SK-N-SH (cell line): ENCODE data around the gene ELOVL3. TPM values are rescaled to one million over a fixed set of nuclear protein-coding genes. Genes with fewer than 3 reads are reported as not detected.
A peak's percentile ranks its signal among the peaks of the same experiment; 100 is the strongest.

Experiments
- CTCF ChIA-PET: fragments of 300-600, 350-600 bp; formaldehyde crosslinking; extraction: SDS; loops from one replicate; lab custom pipeline; 2021; lab: Yijun Ruan, JAX
- POLR2A ChIA-PET: fragments of 350-600 bp; sonication (Branson Sonifier 250); formaldehyde crosslinking; extraction: SDS; loops from one replicate; lab custom pipeline; 2020; ENCODE audit warnings: antibody characterized with exemption, inconsistent platforms; lab: Yijun Ruan, JAX
- DNase-seq: peaks from one replicate; pipeline ENCODE4 v3.0.0; 2012
- H2AFZ ChIP-seq: fragments of 200-600 bp; sonication (generic); 2 replicates; pipeline ENCODE4 v1.8.1; 2016; ENCODE audit warnings: antibody characterized with exemption, mild to moderate bottlenecking, low read depth
- H3F3A ChIP-seq: fragments of 200-600 bp; sonication (generic); replicated peaks from 2 replicates; pipeline ENCODE3; 2016; ENCODE audit warnings: antibody characterized with exemption, mild to moderate bottlenecking; ENCODE audit not compliant: insufficient read depth
- H3K27ac ChIP-seq, 2 experiments: fragments of 200-500 bp in 1 of 2; fragments of 200-600 bp in 1 of 2; sonication (Bioruptor generic) in 1 of 2; sonication (generic), shearing (Covaris generic) in 1 of 2; 2 replicates each; pipeline versions ENCODE4 v1.5.1 to v1.6.1; 2014 to 2016; ENCODE audit warnings: low read depth in 2 of 2, inconsistent platforms in 1 of 2, low read length in 1 of 2, mild to moderate bottlenecking in 1 of 2, mixed read lengths in 1 of 2
- H3K27me3 ChIP-seq: fragments of 200-600 bp; sonication (generic), shearing (Covaris generic); 2 replicates; pipeline ENCODE4 v1.6.1; 2016; ENCODE audit warnings: mixed run types; ENCODE audit not compliant: insufficient read depth
- H3K36me3 ChIP-seq, 2 experiments: fragments of 200-500 bp in 1 of 2; fragments of 200-600 bp in 1 of 2; sonication (Bioruptor generic) in 1 of 2; sonication (generic) in 1 of 2; replicated peaks in 1 of 2; 2 replicates each; pipeline versions ENCODE3 to v1.5.1; 2014 to 2016; ENCODE audit warnings: low read length in 1 of 2, mild to moderate bottlenecking in 1 of 2; ENCODE audit not compliant: insufficient read depth in 2 of 2, control insufficient read depth in 1 of 2
- H3K4me1 ChIP-seq, 2 experiments: fragments of 200-500 bp in 1 of 2; fragments of 200-600 bp in 1 of 2; sonication (Bioruptor generic) in 1 of 2; sonication (generic), shearing (Covaris generic) in 1 of 2; 2 replicates each; pipeline versions ENCODE4 v1.5.1 to v1.6.1; 2014 to 2016; ENCODE audit warnings: low read depth in 1 of 2, low read length in 1 of 2, mixed run types in 1 of 2; ENCODE audit not compliant: insufficient read depth in 2 of 2, control insufficient read depth in 1 of 2
- H3K4me2 ChIP-seq: fragments of 200-600 bp; sonication (generic), shearing (Covaris generic); 2 replicates; pipeline ENCODE4 v1.6.1; 2017; ENCODE audit warnings: mixed run types
- H3K4me3 ChIP-seq, 2 experiments: fragments of 200-500 bp in 1 of 2; fragments of 200-600 bp in 1 of 2; sonication (Bioruptor generic) in 1 of 2; sonication (generic), shearing (Covaris generic) in 1 of 2; 2 replicates each; pipeline versions ENCODE4 v1.5.1 to v1.8.1; 2014 to 2016; ENCODE audit warnings: low read depth in 2 of 2, inconsistent platforms in 1 of 2, low read length in 1 of 2, mild to moderate bottlenecking in 1 of 2, mixed read lengths in 1 of 2, moderate library complexity in 1 of 2
- H3K79me2 ChIP-seq: fragments of 200-600 bp; sonication (generic); 2 replicates; pipeline ENCODE4 v1.8.1; 2017; ENCODE audit warnings: mild to moderate bottlenecking; ENCODE audit not compliant: insufficient read depth
- H3K9ac ChIP-seq: fragments of 200-600 bp; sonication (generic); 2 replicates; pipeline ENCODE4 v1.6.1; 2017; ENCODE audit warnings: mixed run types
- H3K9me2 ChIP-seq: fragments of 200-600 bp; sonication (generic); 2 replicates; pipeline ENCODE4 v1.6.1; 2017; ENCODE audit warnings: mixed run types
- H3K9me3 ChIP-seq: fragments of 200-600 bp; sonication (generic); 2 replicates; pipeline ENCODE4 v1.6.1; 2017; ENCODE audit warnings: mixed run types, mild to moderate bottlenecking, moderate library complexity
- H4K20me1 ChIP-seq: fragments of 200-600 bp; sonication (generic); 2 replicates; pipeline ENCODE4 v1.6.1; 2017; ENCODE audit warnings: mild to moderate bottlenecking, mixed run types; ENCODE audit not compliant: insufficient read depth
- CHD2 ChIP-seq: fragments of 150-350 bp; IDR thresholded peaks from 2 replicates; pipeline ENCODE4 v1.6.1; 2018; ENCODE audit warnings: low read length; ENCODE audit not compliant: partially characterized antibody
- ELF1 ChIP-seq: IDR thresholded peaks from 2 replicates; pipeline ENCODE4 v1.4.0; 2012
- EP300 ChIP-seq, 2 experiments: IDR thresholded peaks; 2 replicates each; pipeline versions ENCODE4 v1.4.0 to v1.6.1; 2012; ENCODE audit warnings: borderline replicate concordance in 1 of 2, low read depth in 1 of 2, low read length in 1 of 2
- FOSL2 ChIP-seq: IDR thresholded peaks from 2 replicates; pipeline ENCODE4 v1.4.0; 2012; ENCODE audit warnings: low read depth, mild to moderate bottlenecking, moderate library complexity, borderline replicate concordance
- FOXM1 ChIP-seq: IDR thresholded peaks from 2 replicates; pipeline ENCODE4 v1.4.0; 2012; ENCODE audit warnings: low read depth, mild to moderate bottlenecking
- GATA2 ChIP-seq: sonication (generic); formaldehyde crosslinking; IDR thresholded peaks from 2 replicates; pipeline ENCODE4 v1.5.0; 2020; ENCODE audit warnings: mild to moderate bottlenecking, missing genetic modification reagents
- MXI1 ChIP-seq: IDR thresholded peaks from 2 replicates; pipeline ENCODE4 v1.6.1; 2012; ENCODE audit warnings: mild to moderate bottlenecking, low read depth, low read length, improper control_type of control experiment
- NFIC ChIP-seq: IDR thresholded peaks from 2 replicates; pipeline ENCODE4 v1.4.0; 2012; ENCODE audit warnings: borderline replicate concordance
- POLR2AphosphoS5 ChIP-seq: IDR thresholded peaks from 2 replicates; pipeline ENCODE4 v1.6.1; 2012; ENCODE audit warnings: low read depth, low read length
- RAD21 ChIP-seq: IDR thresholded peaks from 2 replicates; pipeline ENCODE4 v1.6.1; 2012; ENCODE audit warnings: mild to moderate bottlenecking, low read length
- RXRA ChIP-seq: IDR thresholded peaks from 2 replicates; pipeline ENCODE4 v1.4.0; 2012; ENCODE audit warnings: low read depth, mild to moderate bottlenecking, borderline replicate concordance
- SIN3A ChIP-seq: IDR thresholded peaks from 2 replicates; pipeline ENCODE4 v1.6.1; 2012; ENCODE audit warnings: low read depth, mild to moderate bottlenecking, low read length, moderate library complexity, borderline replicate concordance
- SMC3 ChIP-seq: IDR thresholded peaks from 2 replicates; pipeline ENCODE4 v1.6.1; 2012; ENCODE audit warnings: low read depth, low read length, improper control_type of control experiment
- TAF1 ChIP-seq: IDR thresholded peaks from 2 replicates; pipeline ENCODE4 v1.6.1; 2012; ENCODE audit warnings: low read depth, mild to moderate bottlenecking, low read length, moderate library complexity, borderline replicate concordance
- TEAD4 ChIP-seq: IDR thresholded peaks from 2 replicates; pipeline ENCODE4 v1.4.0; 2012; ENCODE audit warnings: mild to moderate bottlenecking, borderline replicate concordance; ENCODE audit not compliant: insufficient read depth
- YY1 ChIP-seq: IDR thresholded peaks from 2 replicates; pipeline ENCODE4 v1.4.0; 2012; ENCODE audit warnings: low read depth, mild to moderate bottlenecking
- WGBS: methylation state at CpG from one replicate; pipeline ENCODE4 v1.1.6; 2017; ENCODE audit warnings: low lambda C conversion rate; 5-methylcytosine and 5-hydroxymethylcytosine counted together
- polyA plus RNA-seq, 3 experiments: library from polyadenylated mRNA; depleted of rRNA; stranded (reverse); fragments of >200 nt; gene quantifications; 2 replicates each; pipeline ENCODE4 v1.2.3, GENCODE V29; 2012
- TF ChIP-seq, protein P1 (sequence below): IDR thresholded peaks from 2 replicates; pipeline ENCODE4; 2012
- TF ChIP-seq, protein P2 (sequence below): IDR thresholded peaks from 2 replicates; pipeline ENCODE4 v1.4.0; 2012; ENCODE audit warnings: low read depth, borderline replicate concordance
- TF ChIP-seq, protein P3 (sequence below): fragments of 150-350 bp; IDR thresholded peaks from 2 replicates; pipeline ENCODE4 v1.6.1; 2017; ENCODE audit warnings: antibody characterized with exemption, low read length, low read depth, borderline replicate concordance
- TF ChIP-seq, protein P4 (sequence below): fragments of 150-350 bp; IDR thresholded peaks from 2 replicates; pipeline ENCODE4 v1.6.1; 2016; ENCODE audit warnings: mild to moderate bottlenecking, low read depth, low read length
- TF ChIP-seq, protein P5 (sequence below): IDR thresholded peaks from 2 replicates; pipeline ENCODE4 v1.6.1; 2012; ENCODE audit warnings: mild to moderate bottlenecking, low read depth, low read length, moderate library complexity
- TF ChIP-seq, protein P6 (sequence below): IDR thresholded peaks from 2 replicates; pipeline ENCODE4 v1.4.0; 2012; ENCODE audit warnings: low read depth

Gene ELOVL3
- polyA plus RNA-seq, 1 of the 3 experiments (the other 2 are of a cell fraction) = 0.25 TPM

DNA sequence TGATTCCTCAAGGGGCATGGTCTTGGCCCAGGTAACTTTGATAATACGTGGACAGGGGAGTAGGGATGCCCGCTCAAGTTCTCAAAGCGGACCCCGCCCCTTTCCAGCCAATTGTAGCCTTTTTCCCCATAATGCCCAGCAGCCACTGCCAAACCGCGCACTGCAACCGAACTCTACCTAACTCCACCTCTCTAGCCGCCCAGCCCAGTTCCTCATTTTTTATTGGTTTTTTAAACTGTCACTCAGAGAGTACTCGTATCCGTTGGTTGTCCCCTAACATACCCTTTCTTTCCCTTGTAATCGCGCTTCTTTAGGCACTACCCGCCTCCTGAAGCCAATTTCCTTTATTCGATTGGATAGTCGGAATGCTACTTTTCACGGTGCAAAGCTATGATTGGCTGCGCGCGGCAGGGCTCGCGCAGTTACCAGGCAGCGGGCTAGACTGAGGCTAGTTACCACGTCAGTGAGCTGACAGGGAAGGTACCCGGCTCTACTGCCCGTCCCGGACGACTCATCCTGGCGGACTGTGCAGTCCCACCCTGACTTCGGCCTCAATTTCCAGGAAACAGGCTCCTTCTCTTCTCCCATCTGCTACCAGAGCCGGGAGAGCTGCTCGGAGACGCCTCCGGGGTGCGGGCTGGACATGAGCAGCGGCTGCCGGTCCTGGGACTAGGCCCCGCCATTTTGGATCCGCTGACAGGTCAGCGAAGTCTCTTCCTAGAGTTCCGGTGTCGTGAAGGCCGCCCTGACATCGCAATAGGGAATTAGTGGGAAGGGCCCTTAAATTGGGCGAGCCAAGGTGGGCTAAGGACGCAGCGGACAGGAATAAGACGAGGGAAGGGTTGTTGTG, 19.2 kb downstream of the ELOVL3 start, which contains the start of gene GBF1 (continued):
- TF ChIP-seq, protein P1, sequence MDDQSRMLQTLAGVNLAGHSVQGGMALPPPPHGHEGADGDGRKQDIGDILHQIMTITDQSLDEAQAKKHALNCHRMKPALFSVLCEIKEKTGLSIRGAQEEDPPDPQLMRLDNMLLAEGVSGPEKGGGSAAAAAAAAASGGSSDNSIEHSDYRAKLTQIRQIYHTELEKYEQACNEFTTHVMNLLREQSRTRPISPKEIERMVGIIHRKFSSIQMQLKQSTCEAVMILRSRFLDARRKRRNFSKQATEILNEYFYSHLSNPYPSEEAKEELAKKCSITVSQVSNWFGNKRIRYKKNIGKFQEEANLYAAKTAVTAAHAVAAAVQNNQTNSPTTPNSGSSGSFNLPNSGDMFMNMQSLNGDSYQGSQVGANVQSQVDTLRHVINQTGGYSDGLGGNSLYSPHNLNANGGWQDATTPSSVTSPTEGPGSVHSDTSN = peak; percentile 99
- TF ChIP-seq ELF1 (no peak), NFIC (no peak), MXI1 (peak; percentile 91), GATA2 (CRISPR knock-in tag) (no peak), RAD21 (no peak), SMC3 (no peak), TAF1 (peak; percentile 19; the same call in 1 of the 2 replicates), EP300 (IDR thresholded peaks at IDR 0.05; ENCODE audit: borderline replicate concordance in 1 of 2, low read depth in 1 of 2, low read length in 1 of 2) (peak in 1 of 2 experiments; percentile 73; a peak in 1 of 4 replicates), POLR2AphosphoS5 (peak; percentile 74)
- TF ChIP-seq, protein P2, sequence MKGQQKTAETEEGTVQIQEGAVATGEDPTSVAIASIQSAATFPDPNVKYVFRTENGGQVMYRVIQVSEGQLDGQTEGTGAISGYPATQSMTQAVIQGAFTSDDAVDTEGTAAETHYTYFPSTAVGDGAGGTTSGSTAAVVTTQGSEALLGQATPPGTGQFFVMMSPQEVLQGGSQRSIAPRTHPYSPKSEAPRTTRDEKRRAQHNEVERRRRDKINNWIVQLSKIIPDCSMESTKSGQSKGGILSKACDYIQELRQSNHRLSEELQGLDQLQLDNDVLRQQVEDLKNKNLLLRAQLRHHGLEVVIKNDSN = no peak

DNA sequence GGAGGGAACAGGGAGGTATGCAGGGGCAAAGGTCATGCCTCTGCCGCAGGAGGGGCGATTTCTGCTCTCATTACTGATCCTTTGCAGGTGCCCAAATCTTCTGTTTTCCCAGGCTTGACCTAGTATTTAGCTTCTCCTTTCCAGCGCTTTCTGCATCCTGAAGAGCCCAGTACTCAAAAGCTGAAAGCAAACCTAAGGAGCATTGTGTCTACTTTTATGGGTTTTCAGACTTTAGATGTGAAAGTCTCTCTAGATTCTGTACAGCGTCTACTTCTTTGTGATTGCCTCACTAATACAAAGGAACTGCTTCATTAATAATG, 19.8 kb downstream of the ELOVL3 start:
- Histone ChIP-seq H4K20me1 (peaks cover 25% of the 10 kb centered on the region), H3F3A (peaks cover 2% of the 10 kb centered on the region), H3K36me3 (peaks cover 0 to 5% of the 10 kb centered on the region in 2 experiments), H3K27ac (peak overlapping the region; percentile 73 to 87; a peak in 2 of 4 replicates), H2AFZ (peak overlapping the region; percentile 42), H3K27me3 (no peaks in the 10 kb centered on the region), H3K9ac (peak overlapping the region; percentile 57), H3K9me3 (no peaks in the 10 kb centered on the region), H3K4me2 (peak overlapping the region; percentile 87), H3K79me2 (peaks cover 54% of the 10 kb centered on the region), H3K4me1 (peaks cover 12 to 28% of the 10 kb centered on the region in 2 experiments; a peak in 2 of 4 replicates), H3K9me2 (no peaks in the 10 kb centered on the region), H3K4me3 (peak overlapping the region; percentile 86 to 94)
- no peak for DNase-seq
- 2% methylated on average over 4 of the region's 4 CpGs for WGBS
- ChIA-PET POLR2A (interaction anchor here (0.6 to 1.6 kb wide), 2 partner anchors 67 to 80 kb away, joined by 4 to 5 read pairs; no protein-coding TSS in a partner anchor), CTCF (interaction anchor here (0.7 to 3.4 kb wide), 4 partner anchors 15 to 148 kb away, joined by 3 to 28 read pairs (median 6); no protein-coding TSS in a partner anchor)
- no peak for TF ChIP-seq SMC3
- TF ChIP-seq FOSL2 = no peak
- TF ChIP-seq, protein P3, sequence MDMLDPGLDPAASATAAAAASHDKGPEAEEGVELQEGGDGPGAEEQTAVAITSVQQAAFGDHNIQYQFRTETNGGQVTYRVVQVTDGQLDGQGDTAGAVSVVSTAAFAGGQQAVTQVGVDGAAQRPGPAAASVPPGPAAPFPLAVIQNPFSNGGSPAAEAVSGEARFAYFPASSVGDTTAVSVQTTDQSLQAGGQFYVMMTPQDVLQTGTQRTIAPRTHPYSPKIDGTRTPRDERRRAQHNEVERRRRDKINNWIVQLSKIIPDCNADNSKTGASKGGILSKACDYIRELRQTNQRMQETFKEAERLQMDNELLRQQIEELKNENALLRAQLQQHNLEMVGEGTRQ = no peak
- TF ChIP-seq TEAD4 = no peak
- TF ChIP-seq CHD2 = no peak
- TF ChIP-seq, protein P4, sequence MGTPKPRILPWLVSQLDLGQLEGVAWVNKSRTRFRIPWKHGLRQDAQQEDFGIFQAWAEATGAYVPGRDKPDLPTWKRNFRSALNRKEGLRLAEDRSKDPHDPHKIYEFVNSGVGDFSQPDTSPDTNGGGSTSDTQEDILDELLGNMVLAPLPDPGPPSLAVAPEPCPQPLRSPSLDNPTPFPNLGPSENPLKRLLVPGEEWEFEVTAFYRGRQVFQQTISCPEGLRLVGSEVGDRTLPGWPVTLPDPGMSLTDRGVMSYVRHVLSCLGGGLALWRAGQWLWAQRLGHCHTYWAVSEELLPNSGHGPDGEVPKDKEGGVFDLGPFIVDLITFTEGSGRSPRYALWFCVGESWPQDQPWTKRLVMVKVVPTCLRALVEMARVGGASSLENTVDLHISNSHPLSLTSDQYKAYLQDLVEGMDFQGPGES = no peak
- no peak for TF ChIP-seq ELF1
- no peak for TF ChIP-seq POLR2AphosphoS5
- TF ChIP-seq YY1 = no peak
- TF ChIP-seq, protein P5, sequence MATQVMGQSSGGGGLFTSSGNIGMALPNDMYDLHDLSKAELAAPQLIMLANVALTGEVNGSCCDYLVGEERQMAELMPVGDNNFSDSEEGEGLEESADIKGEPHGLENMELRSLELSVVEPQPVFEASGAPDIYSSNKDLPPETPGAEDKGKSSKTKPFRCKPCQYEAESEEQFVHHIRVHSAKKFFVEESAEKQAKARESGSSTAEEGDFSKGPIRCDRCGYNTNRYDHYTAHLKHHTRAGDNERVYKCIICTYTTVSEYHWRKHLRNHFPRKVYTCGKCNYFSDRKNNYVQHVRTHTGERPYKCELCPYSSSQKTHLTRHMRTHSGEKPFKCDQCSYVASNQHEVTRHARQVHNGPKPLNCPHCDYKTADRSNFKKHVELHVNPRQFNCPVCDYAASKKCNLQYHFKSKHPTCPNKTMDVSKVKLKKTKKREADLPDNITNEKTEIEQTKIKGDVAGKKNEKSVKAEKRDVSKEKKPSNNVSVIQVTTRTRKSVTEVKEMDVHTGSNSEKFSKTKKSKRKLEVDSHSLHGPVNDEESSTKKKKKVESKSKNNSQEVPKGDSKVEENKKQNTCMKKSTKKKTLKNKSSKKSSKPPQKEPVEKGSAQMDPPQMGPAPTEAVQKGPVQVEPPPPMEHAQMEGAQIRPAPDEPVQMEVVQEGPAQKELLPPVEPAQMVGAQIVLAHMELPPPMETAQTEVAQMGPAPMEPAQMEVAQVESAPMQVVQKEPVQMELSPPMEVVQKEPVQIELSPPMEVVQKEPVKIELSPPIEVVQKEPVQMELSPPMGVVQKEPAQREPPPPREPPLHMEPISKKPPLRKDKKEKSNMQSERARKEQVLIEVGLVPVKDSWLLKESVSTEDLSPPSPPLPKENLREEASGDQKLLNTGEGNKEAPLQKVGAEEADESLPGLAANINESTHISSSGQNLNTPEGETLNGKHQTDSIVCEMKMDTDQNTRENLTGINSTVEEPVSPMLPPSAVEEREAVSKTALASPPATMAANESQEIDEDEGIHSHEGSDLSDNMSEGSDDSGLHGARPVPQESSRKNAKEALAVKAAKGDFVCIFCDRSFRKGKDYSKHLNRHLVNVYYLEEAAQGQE = no peak
- no peak for TF ChIP-seq SIN3A
- TF ChIP-seq, protein P6, sequence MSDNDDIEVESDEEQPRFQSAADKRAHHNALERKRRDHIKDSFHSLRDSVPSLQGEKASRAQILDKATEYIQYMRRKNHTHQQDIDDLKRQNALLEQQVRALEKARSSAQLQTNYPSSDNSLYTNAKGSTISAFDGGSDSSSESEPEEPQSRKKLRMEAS = no peak
- TF ChIP-seq EP300 (IDR thresholded peaks at IDR 0.05; ENCODE audit: borderline replicate concordance in 1 of 2, low read depth in 1 of 2, low read length in 1 of 2) = no peak
- no peak for TF ChIP-seq RXRA
- no peak for TF ChIP-seq FOXM1
